ENCODE measurements around the gene SLC35D1.

GRCh38 chr1:66996018-66996682 lies 57.8 kb downstream of the SLC35D1 start:
- peak; percentile 92 for TF ChIP-seq CTCF (conservative IDR thresholded peaks at IDR 0.05)
- TF ChIP-seq ZFX (IDR thresholded peaks at IDR 0.05), result no peak
